ENCODE measurements around the gene TOMM34. TPM values are rescaled to one million over a fixed set of nuclear protein-coding genes. Genes with fewer than 3 reads are reported as not detected.
A peak's percentile ranks its signal among the peaks of the same experiment; 100 is the strongest.

TOMM34 gene
- total RNA-seq, 8 experiments from 2014 or later, result 14.6 to 80.9 (median 23.6) TPM

DNA sequence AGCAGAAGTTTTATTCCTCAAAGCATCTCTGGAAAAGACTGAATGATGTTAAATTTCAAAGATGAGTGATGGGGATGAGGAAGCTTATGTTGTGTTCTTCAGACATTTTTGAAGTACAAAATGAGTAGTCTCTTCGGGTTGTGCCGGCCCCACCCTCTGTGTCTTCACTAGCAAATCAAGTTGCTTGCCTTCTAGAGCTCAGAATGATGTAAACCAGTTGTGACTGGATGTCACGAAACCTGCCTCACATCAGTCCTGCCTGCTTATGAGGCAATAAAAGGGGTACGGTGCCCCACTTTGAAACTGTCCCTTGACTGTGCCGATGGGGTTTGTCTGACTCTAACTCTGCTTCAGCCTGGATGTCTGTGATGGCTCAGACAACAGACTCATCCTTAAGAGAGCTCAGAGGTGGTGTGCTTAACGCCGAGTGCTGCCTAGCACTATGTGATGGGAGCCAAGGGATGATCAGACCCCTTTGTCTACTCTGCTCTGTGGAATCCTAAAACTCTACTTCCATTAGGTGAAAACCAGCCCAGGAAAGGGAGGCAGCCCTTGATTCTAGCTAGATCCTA, 19.0 kb downstream of the TOMM34 start:
- 71 to 100% (median 87%) methylated on average over 1 to 5 of the region's 7 CpGs; no CpG with 5 or more reads in 3 of the 10 experiments for WGBS, 10 experiments
- Histone ChIP-seq H3K4me1 (replicated peaks in 1 of 2) (no peaks in the 10 kb centered on the region), H3K27ac (no peak overlapping the region), H3K4me3 (no peak overlapping the region)
- ATAC-seq (replicated peaks in 6 of 8), result peak in 4 of 8 experiments; percentile 33 to 76 (median 42)
- in situ Hi-C loops (cut with MboI; ENCODE audit: low pct_unique_long_range_greater_than_20kb in 2 of 9, low sequenced_read_pairs in 9 of 9, unreplicated experiment in 9 of 9), result no loop called here

- no peak for ATAC-seq (replicated peaks in 6 of 8)
- in situ Hi-C loops (cut with MboI; ENCODE audit: low pct_unique_long_range_greater_than_20kb in 2 of 9, low sequenced_read_pairs in 9 of 9, unreplicated experiment in 9 of 9), result no loop called here
- Histone ChIP-seq H3K4me3 (no peak overlapping the region), H3K27ac (no peak overlapping the region), H3K4me1 (replicated peaks in 1 of 2) (no peaks in the 10 kb centered on the region)
- 80 to 100% (median 92%) methylated on average over 1 to 8 of the region's 9 CpGs; no CpG with 5 or more reads in 4 of the 10 experiments for WGBS, 10 experiments
Measured at GRCh38 chr20:44938637-44939036, 21.6 kb downstream of the TOMM34 start.

DNA sequence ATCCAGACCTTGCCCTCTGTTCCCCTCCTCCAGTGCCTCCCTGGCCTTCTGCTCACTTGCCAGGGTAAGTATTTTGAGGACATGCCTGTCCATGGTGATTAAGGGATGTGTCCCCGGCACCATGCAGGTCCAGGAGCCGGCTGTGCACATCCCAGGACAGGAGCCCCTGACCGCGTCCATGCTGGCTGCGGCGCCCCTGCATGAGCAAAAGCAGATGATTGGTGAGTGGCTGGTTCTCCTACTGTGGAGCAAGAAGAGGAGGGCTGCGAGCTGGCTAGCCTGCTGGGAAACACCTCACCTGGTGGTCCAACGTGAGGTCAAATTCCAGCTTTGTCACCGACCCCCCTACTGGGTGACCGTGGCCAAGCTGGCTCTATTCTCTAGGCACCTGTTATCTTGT, 23.7 kb downstream of the TOMM34 start:
- ATAC-seq (replicated peaks in 6 of 8), result no peak
- in situ Hi-C loops (cut with MboI; ENCODE audit: low pct_unique_long_range_greater_than_20kb in 2 of 9, low sequenced_read_pairs in 9 of 9, unreplicated experiment in 9 of 9), result no loop called here
- Histone ChIP-seq H3K4me3 (no peak overlapping the region), H3K27ac (no peak overlapping the region), H3K4me1 (replicated peaks in 1 of 2) (no peaks in the 10 kb centered on the region)
- 100% methylated on average over 1 to 4 of the region's 10 CpGs; no CpG with 5 or more reads in 7 of the 10 experiments for WGBS, 10 experiments

GRCh38 chr20:44932916-44933315, 27.3 kb downstream of the TOMM34 start:
- H3K4me1 ChIP-seq (replicated peaks in 1 of 2), result no peaks in the 10 kb centered on the region
- in situ Hi-C loops (cut with MboI; ENCODE audit: low pct_unique_long_range_greater_than_20kb in 2 of 9, low sequenced_read_pairs in 9 of 9, unreplicated experiment in 9 of 9), result no loop called here
- 88 to 100% (median 94%) methylated on average over 2 to 5 of the region's 8 CpGs; no CpG with 5 or more reads in 7 of the 10 experiments for WGBS, 10 experiments
- no peak for ATAC-seq (replicated peaks in 6 of 8)
- H3K4me3 ChIP-seq, result no peak overlapping the region
- no peak overlapping the region for H3K27ac ChIP-seq

DNA sequence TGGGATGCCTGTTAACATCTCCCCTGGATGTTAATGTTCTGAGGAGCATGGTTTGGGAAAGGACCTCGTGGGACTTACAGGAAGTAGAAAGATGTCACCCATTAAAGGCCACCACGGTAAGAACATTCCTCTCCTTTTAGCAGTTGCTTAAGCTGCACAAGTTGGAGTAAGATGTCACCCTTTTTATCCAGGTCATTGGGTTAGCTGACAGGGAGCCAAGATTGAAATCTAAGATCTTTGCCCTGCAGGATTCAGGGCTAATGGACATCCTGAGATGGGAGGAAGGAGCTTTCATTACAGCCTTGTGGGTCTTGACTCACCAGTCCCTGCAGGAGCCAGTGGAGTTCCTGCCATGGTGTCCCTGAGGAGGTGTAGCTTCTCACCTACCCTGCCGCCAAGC, 28.3 kb downstream of the TOMM34 start:
- no peak for ATAC-seq (replicated peaks in 6 of 8)
- Histone ChIP-seq H3K27ac (no peak overlapping the region), H3K4me1 (replicated peaks in 1 of 2) (no peaks in the 10 kb centered on the region), H3K4me3 (no peak overlapping the region)
- 80 to 100% (median 95%) methylated on average over 1 to 3 of the region's 3 CpGs; no CpG with 5 or more reads in 3 of the 10 experiments for WGBS, 10 experiments
- in situ Hi-C loops (cut with MboI; ENCODE audit: low pct_unique_long_range_greater_than_20kb in 2 of 9, low sequenced_read_pairs in 9 of 9, unreplicated experiment in 9 of 9), result no loop called here

DNA sequence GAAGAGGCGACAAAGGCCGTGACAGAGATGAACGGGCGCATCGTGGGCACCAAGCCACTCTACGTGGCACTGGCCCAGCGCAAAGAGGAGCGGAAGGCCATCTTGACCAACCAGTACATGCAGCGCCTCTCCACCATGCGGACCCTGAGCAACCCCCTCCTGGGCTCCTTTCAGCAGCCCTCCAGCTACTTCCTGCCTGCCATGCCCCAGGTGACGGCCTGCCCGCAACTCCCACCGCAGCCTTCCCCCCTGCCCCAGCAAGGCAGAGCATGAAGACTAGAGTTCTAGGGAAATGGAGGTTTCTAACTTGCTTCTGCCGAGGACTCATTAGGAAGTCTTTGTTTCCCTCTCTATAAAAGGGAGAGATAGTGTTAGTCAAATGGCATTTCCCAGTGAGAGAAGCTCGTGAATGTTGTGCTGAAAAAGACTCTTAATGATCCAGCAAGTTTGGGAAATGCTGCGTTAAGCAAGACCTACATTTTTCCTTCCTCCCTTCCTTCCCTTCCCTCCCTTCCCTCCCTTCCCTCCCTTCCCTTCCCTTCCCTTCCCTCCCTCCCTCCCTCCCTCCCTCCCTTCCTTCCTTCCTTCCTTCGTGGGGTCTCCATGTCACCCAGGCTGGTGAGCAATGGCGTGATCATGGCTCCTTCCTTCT, 29.6 kb downstream of the TOMM34 start:
- WGBS, 10 experiments, result 80 to 100% (median 94%) methylated on average over 1 to 8 of the region's 18 CpGs; no CpG with 5 or more reads in 4 of the 10 experiments
- Histone ChIP-seq H3K4me1 (replicated peaks in 1 of 2) (no peaks in the 10 kb centered on the region), H3K4me3 (no peak overlapping the region), H3K27ac (no peak overlapping the region)
- in situ Hi-C loops (cut with MboI; ENCODE audit: low pct_unique_long_range_greater_than_20kb in 2 of 9, low sequenced_read_pairs in 9 of 9, unreplicated experiment in 9 of 9), result no loop called here
- no peak for ATAC-seq (replicated peaks in 6 of 8)

DNA sequence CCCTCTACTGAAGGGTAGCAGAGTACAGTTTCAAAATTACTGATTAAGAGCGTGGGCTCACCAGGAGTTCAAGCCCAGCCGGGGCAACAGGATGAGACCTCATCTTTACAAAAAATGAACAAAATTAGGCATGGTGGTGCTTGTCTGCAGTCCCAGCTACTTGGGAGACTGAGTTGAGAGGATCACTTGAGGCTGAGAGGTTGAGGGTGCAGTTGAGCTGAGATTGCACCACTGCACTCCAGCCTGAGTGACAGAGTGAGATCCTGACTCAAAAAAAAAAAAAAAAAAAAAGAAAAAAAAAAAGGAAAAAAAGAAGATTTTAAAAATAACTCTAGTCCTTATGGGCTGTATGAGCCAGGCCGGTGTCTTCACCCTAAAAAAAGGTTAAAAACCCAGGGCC, 31.6 kb downstream of the TOMM34 start:
- 36 to 100% (median 80%) methylated on average over 1 to 3 of the region's 3 CpGs for WGBS, 10 experiments
- in situ Hi-C loops (cut with MboI; ENCODE audit: low pct_unique_long_range_greater_than_20kb in 2 of 9, low sequenced_read_pairs in 9 of 9, unreplicated experiment in 9 of 9), result no loop called here
- Histone ChIP-seq H3K4me3 (no peak overlapping the region), H3K27ac (no peak overlapping the region), H3K4me1 (replicated peaks in 1 of 2) (no peaks in the 10 kb centered on the region)
- no peak for ATAC-seq (replicated peaks in 6 of 8)

DNA sequence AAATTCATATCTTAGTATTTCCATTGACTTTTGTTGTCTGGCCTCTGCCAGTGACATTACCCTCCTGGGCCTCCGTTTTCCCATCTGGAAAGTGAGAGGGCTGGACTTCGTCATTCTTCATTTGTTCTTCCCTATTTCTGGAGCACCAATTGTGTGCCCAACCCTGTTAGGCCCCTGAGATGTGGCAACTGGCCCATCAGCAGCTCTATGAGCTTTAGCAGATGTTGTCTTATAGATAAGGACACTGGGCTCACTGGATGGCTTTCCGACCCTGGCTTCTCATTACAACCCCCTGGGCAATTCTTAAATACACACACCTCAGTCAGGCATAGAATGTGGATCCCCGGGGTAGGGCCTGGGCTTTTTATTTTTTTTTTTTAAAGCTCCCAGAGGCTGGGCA, 35.7 kb downstream of the TOMM34 start:
- in situ Hi-C loops (cut with MboI; ENCODE audit: low pct_unique_long_range_greater_than_20kb in 2 of 9, low sequenced_read_pairs in 9 of 9, unreplicated experiment in 9 of 9), result no loop called here
- Histone ChIP-seq H3K4me1 (replicated peaks in 1 of 2) (no peaks in the 10 kb centered on the region), H3K27ac (no peak overlapping the region), H3K4me3 (no peak overlapping the region)
- WGBS, 10 experiments, result 80 to 100% (median 80%) methylated on average over 1 to 2 of the region's 4 CpGs; no CpG with 5 or more reads in 7 of the 10 experiments
- ATAC-seq (replicated peaks in 6 of 8), result no peak

DNA sequence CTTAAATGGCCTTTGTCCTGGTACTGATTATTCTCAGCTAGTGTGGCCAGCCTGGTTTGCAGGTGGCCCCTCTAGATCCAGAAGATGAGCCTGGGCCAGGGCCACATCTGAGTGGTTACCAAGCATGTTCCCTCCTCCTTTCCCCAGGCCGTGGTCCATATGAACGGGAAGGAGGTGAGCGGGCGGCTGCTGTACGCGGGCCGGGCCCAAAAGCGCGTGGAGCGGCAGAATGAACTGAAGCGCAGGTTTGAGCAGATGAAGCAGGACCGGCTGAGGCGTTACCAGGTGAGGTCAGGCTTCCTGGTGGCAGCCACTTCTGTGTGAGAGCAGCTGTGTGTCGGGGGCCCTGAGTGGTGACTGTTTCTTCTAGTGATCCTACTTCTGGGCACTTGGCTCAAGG, 38.8 kb downstream of the TOMM34 start:
- no peak for ATAC-seq (replicated peaks in 6 of 8)
- no peaks in the 10 kb centered on the region for H3K4me1 ChIP-seq (replicated peaks in 1 of 2)
- in situ Hi-C loops (cut with MboI; ENCODE audit: low pct_unique_long_range_greater_than_20kb in 2 of 9, low sequenced_read_pairs in 9 of 9, unreplicated experiment in 9 of 9), result no loop called here
- WGBS, 10 experiments, result 94 to 100% (median 99%) methylated on average over 7 to 13 of the region's 14 CpGs; no CpG with 5 or more reads in 5 of the 10 experiments
- H3K4me3 ChIP-seq, result no peak overlapping the region
- no peak overlapping the region for H3K27ac ChIP-seq

GRCh38 chr20:44918761-44919160, 41.4 kb downstream of the TOMM34 start:
- Histone ChIP-seq H3K27ac (no peak overlapping the region), H3K4me3 (no peak overlapping the region), H3K4me1 (replicated peaks in 1 of 2) (no peaks in the 10 kb centered on the region)
- in situ Hi-C loops (cut with MboI; ENCODE audit: low pct_unique_long_range_greater_than_20kb in 2 of 9, low sequenced_read_pairs in 9 of 9, unreplicated experiment in 9 of 9), result no loop called here
- ATAC-seq (replicated peaks in 6 of 8), result no peak
- 87 to 98% (median 95%) methylated on average over 4 to 7 of the region's 10 CpGs; no CpG with 5 or more reads in 6 of the 10 experiments for WGBS, 10 experiments

DNA sequence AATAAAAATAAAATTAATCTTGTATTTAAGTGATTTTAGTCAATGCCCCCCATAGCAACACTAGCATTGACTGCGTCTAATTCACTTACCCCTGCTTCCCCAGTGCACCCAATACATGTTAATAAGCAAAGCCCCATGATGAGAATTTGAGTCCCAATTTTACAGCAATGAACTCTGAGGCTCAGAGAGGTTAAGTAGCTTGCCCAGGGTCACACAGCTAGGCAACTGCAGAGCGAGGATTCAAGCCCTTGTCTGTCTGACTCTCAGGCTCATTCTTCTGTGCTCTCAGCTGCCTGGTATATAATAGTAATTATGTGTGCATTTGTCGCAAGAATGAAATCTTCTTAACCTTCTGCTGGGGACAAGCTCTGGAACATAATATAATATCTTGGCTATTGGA, 41.9 kb downstream of the TOMM34 start:
- H3K4me3 ChIP-seq, result no peak overlapping the region
- H3K27ac ChIP-seq, result no peak overlapping the region
- H3K4me1 ChIP-seq (replicated peaks in 1 of 2), result no peaks in the 10 kb centered on the region
- in situ Hi-C loops (cut with MboI; ENCODE audit: low pct_unique_long_range_greater_than_20kb in 2 of 9, low sequenced_read_pairs in 9 of 9, unreplicated experiment in 9 of 9), result no loop called here
- 90 to 100% (median 100%) methylated on average over 1 to 3 of the region's 3 CpGs; no CpG with 5 or more reads in 4 of the 10 experiments for WGBS, 10 experiments
- ATAC-seq (replicated peaks in 6 of 8), result no peak

DNA sequence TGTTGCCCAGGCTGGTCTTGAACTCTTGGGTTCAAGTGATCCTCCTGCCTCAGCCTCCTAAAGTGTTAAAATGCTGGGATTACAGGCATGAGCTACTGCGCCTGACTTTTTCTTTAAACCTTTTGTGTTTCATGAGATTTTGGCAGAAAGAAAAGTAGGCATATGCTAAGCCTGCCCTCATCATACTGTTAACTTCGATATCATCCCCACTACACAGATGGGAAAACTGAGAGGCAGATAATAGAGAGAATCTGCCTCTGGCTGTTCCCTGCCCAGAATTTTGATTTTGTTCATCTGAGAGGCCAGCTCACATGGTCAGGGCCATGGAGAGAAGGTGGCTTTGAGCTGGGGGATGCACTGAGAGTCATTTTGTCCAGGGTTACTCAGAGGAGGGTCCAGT, 42.8 kb downstream of the TOMM34 start:
- WGBS, 10 experiments, result 60 to 100% (median 100%) methylated on average over 1 to 2 of the region's 2 CpGs; no CpG with 5 or more reads in 2 of the 10 experiments
- H3K4me1 ChIP-seq (replicated peaks in 1 of 2), result no peaks in the 10 kb centered on the region
- H3K27ac ChIP-seq, result no peak overlapping the region
- in situ Hi-C loops (cut with MboI; ENCODE audit: low pct_unique_long_range_greater_than_20kb in 2 of 9, low sequenced_read_pairs in 9 of 9, unreplicated experiment in 9 of 9), result no loop called here
- no peak for ATAC-seq (replicated peaks in 6 of 8)
- no peak overlapping the region for H3K4me3 ChIP-seq

DNA sequence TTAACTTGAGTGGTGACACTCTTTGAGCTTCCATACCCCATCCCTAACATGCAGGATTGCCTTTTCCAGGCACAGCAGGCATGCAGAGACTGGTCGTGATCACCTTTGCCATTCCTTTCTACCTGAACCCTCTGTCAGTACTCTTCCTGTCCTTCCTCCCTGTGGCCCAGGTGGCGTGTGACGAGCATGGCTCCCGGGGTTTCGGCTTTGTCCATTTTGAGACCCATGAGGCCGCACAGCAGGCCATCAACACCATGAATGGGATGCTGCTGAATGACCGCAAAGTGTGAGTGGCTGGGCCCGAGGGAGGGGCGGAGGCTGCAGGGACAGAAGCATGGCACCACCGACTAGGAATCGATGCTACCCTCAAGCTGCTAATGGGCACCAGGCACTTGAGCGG, 43.6 kb downstream of the TOMM34 start:
- Histone ChIP-seq H3K4me3 (no peak overlapping the region), H3K27ac (no peak overlapping the region), H3K4me1 (replicated peaks in 1 of 2) (peaks cover 0 to 2% of the 10 kb centered on the region in 2 donors)
- 80 to 100% (median 95%) methylated on average over 1 to 6 of the region's 12 CpGs; no CpG with 5 or more reads in 5 of the 10 experiments for WGBS, 10 experiments
- in situ Hi-C loops (cut with MboI; ENCODE audit: low pct_unique_long_range_greater_than_20kb in 2 of 9, low sequenced_read_pairs in 9 of 9, unreplicated experiment in 9 of 9), result no loop called here
- ATAC-seq (replicated peaks in 6 of 8), result no peak

DNA sequence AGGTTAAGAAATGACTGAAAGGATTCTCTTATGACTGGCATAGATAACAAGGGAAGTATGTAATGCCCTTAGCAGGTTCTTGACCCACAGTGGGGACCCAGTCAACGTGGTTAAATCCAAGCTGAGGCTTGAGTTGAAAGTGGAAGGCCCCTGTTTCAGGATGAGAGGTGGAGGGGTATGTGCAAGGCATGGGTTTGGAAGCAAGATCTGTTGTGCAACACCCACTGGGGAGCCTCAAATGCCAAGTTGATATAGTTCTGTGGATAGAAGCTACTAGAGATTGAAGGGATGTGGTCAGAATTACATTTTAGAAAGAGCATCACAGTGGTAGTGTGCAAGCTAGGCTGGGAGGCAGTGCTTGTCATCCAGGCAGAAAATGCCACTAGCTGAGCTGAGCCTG, 45.3 kb downstream of the TOMM34 start:
- WGBS, 10 experiments, result 67 to 100% (median 85%) methylated on average over 1 of the region's 1 CpG; no CpG with 5 or more reads in 4 of the 10 experiments
- Histone ChIP-seq H3K27ac (no peak overlapping the region), H3K4me3 (no peak overlapping the region), H3K4me1 (replicated peaks in 1 of 2) (peaks cover 3 to 4% of the 10 kb centered on the region in 2 donors)
- in situ Hi-C loops (cut with MboI; ENCODE audit: low pct_unique_long_range_greater_than_20kb in 2 of 9, low sequenced_read_pairs in 9 of 9, unreplicated experiment in 9 of 9), result no loop called here
- no peak for ATAC-seq (replicated peaks in 6 of 8)
